Duodenal mucosa (tissue), 2 donors: ENCODE data around the gene SHISA9.

Experiments
- H3K27ac ChIP-seq: one replicate; pipeline ENCODE4 v1.7.0; 2013; ENCODE audit warnings: low read depth, low read length
- H3K27me3 ChIP-seq, 2 donors: one replicate each; pipeline ENCODE4 v1.7.0; 2013; ENCODE audit warnings: low read length in 2 of 2, control low read depth in 1 of 2; ENCODE audit not compliant: insufficient read depth in 2 of 2, control insufficient read depth in 1 of 2
- H3K36me3 ChIP-seq, 2 donors: one replicate each; pipeline ENCODE4 v1.7.0; 2013; ENCODE audit warnings: low read length in 2 of 2, control low read depth in 1 of 2; ENCODE audit not compliant: insufficient read depth in 2 of 2, control insufficient read depth in 1 of 2
- H3K4me1 ChIP-seq, 2 donors: one replicate each; pipeline ENCODE4 v1.7.0; 2013; ENCODE audit warnings: low read length in 2 of 2, control low read depth in 1 of 2; ENCODE audit not compliant: insufficient read depth in 2 of 2, control insufficient read depth in 1 of 2
- H3K4me3 ChIP-seq, 2 donors: one replicate each; pipeline ENCODE4 v1.7.0; 2013; ENCODE audit warnings: low read length in 2 of 2, low read depth in 1 of 2
- H3K9ac ChIP-seq, 2 donors: one replicate each; pipeline ENCODE4 v1.7.0; 2013; ENCODE audit warnings: low read length in 2 of 2, low read depth in 1 of 2
- H3K9me3 ChIP-seq, 2 donors: one replicate each; pipeline ENCODE4 v1.7.0; 2013; ENCODE audit warnings: low read length in 2 of 2, control low read depth in 1 of 2; ENCODE audit not compliant: control insufficient read depth in 1 of 2

SHISA9 gene

GRCh38 chr16:13060932-13061331 is 159.5 kb downstream of the SHISA9 start:
- Histone ChIP-seq H3K4me1 (no peaks in the 10 kb centered on the region), H3K27me3 (no peaks in the 10 kb centered on the region), H3K27ac (no peak overlapping the region), H3K4me3 (no peak overlapping the region), H3K36me3 (no peaks in the 10 kb centered on the region), H3K9ac (no peak overlapping the region), H3K9me3 (peaks cover 6 to 13% of the 10 kb centered on the region in 2 donors)

- H3K27ac ChIP-seq = no peak overlapping the region
- H3K9ac ChIP-seq = no peak overlapping the region
- H3K4me1 ChIP-seq = no peaks in the 10 kb centered on the region
- peaks cover 10 to 20% of the 10 kb centered on the region in 2 donors for H3K9me3 ChIP-seq
- H3K4me3 ChIP-seq = no peak overlapping the region
- H3K27me3 ChIP-seq = no peaks in the 10 kb centered on the region
- no peaks in the 10 kb centered on the region for H3K36me3 ChIP-seq
Observed at GRCh38 chr16:13061691-13062090, 160.3 kb downstream of the SHISA9 start.

- H3K27me3 ChIP-seq = no peaks in the 10 kb centered on the region
- no peak overlapping the region for H3K27ac ChIP-seq
- H3K9me3 ChIP-seq = peaks cover 8 to 21% of the 10 kb centered on the region in 2 donors
- H3K9ac ChIP-seq = no peak overlapping the region
- no peaks in the 10 kb centered on the region for H3K4me1 ChIP-seq
- no peak overlapping the region for H3K4me3 ChIP-seq
- no peaks in the 10 kb centered on the region for H3K36me3 ChIP-seq
Observed at GRCh38 chr16:13062219-13062618, 160.8 kb downstream of the SHISA9 start.

GRCh38 chr16:13063457-13063856 is 162.1 kb downstream of the SHISA9 start:
- no peaks in the 10 kb centered on the region for H3K27me3 ChIP-seq
- no peak overlapping the region for H3K4me3 ChIP-seq
- H3K4me1 ChIP-seq = no peaks in the 10 kb centered on the region
- no peak overlapping the region for H3K9ac ChIP-seq
- H3K27ac ChIP-seq = no peak overlapping the region
- H3K36me3 ChIP-seq = no peaks in the 10 kb centered on the region
- H3K9me3 ChIP-seq = peaks cover 7 to 31% of the 10 kb centered on the region in 2 donors

- no peaks in the 10 kb centered on the region for H3K4me1 ChIP-seq
- H3K9me3 ChIP-seq = peaks cover 17 to 45% of the 10 kb centered on the region in 2 donors
- no peak overlapping the region for H3K9ac ChIP-seq
Observed at GRCh38 chr16:13064821-13065220, 163.4 kb downstream of the SHISA9 start.

GRCh38 chr16:13067648-13068047 is 166.2 kb downstream of the SHISA9 start:
- H3K4me3 ChIP-seq = no peak overlapping the region

More at GRCh38 chr16:13064821-13065220, 163.4 kb downstream of the SHISA9 start:
- Histone ChIP-seq H3K27ac (no peak overlapping the region), H3K27me3 (no peaks in the 10 kb centered on the region), H3K4me3 (no peak overlapping the region), H3K36me3 (no peaks in the 10 kb centered on the region)

GRCh38 chr16:13068912-13069583 is 167.7 kb downstream of the SHISA9 start:
- Histone ChIP-seq H3K9ac (no peak overlapping the region), H3K27ac (no peak overlapping the region)

More at GRCh38 chr16:13067648-13068047, 166.2 kb downstream of the SHISA9 start:
- peaks cover 19 to 46% of the 10 kb centered on the region in 2 donors for H3K9me3 ChIP-seq
- no peaks in the 10 kb centered on the region for H3K4me1 ChIP-seq
- no peak overlapping the region for H3K9ac ChIP-seq
- no peak overlapping the region for H3K27ac ChIP-seq
- H3K27me3 ChIP-seq = no peaks in the 10 kb centered on the region
- H3K36me3 ChIP-seq = no peaks in the 10 kb centered on the region

GRCh38 chr16:13070268-13070667 is 168.9 kb downstream of the SHISA9 start:
- H3K4me3 ChIP-seq = no peak overlapping the region
- no peaks in the 10 kb centered on the region for H3K36me3 ChIP-seq
- H3K4me1 ChIP-seq = no peaks in the 10 kb centered on the region
- H3K27me3 ChIP-seq = no peaks in the 10 kb centered on the region
- peaks cover 17 to 41% of the 10 kb centered on the region in 2 donors for H3K9me3 ChIP-seq
- no peak overlapping the region for H3K9ac ChIP-seq
- no peak overlapping the region for H3K27ac ChIP-seq

More at GRCh38 chr16:13068912-13069583, 167.7 kb downstream of the SHISA9 start:
- Histone ChIP-seq H3K4me1 (no peaks in the 10 kb centered on the region), H3K9me3 (peaks cover 17 to 42% of the 10 kb centered on the region in 2 donors), H3K4me3 (peak overlapping the region in 1 of 2 donors; percentile 10), H3K27me3 (no peaks in the 10 kb centered on the region), H3K36me3 (no peaks in the 10 kb centered on the region)

- H3K9ac ChIP-seq = no peak overlapping the region
- no peaks in the 10 kb centered on the region for H3K4me1 ChIP-seq
- H3K27me3 ChIP-seq = no peaks in the 10 kb centered on the region
- no peaks in the 10 kb centered on the region for H3K9me3 ChIP-seq
- H3K27ac ChIP-seq = no peak overlapping the region
- H3K4me3 ChIP-seq = no peak overlapping the region
- no peaks in the 10 kb centered on the region for H3K36me3 ChIP-seq
Observed at GRCh38 chr16:13076878-13077277, 175.5 kb downstream of the SHISA9 start.

GRCh38 chr16:13077816-13078215 is 176.4 kb downstream of the SHISA9 start:
- Histone ChIP-seq H3K9me3 (no peaks in the 10 kb centered on the region), H3K4me1 (no peaks in the 10 kb centered on the region), H3K27ac (no peak overlapping the region), H3K4me3 (no peak overlapping the region), H3K36me3 (no peaks in the 10 kb centered on the region), H3K27me3 (no peaks in the 10 kb centered on the region), H3K9ac (no peak overlapping the region)
